Measurements from ENCODE around the gene IL27RA. TPM values are rescaled to one million over a fixed set of nuclear protein-coding genes. Genes with fewer than 3 reads are reported as not detected.

IL27RA gene
- total and polyA plus RNA-seq, 2 of the 4 experiments (the other 2 are of a cell fraction): 2.9 to 5.1 TPM

DNA sequence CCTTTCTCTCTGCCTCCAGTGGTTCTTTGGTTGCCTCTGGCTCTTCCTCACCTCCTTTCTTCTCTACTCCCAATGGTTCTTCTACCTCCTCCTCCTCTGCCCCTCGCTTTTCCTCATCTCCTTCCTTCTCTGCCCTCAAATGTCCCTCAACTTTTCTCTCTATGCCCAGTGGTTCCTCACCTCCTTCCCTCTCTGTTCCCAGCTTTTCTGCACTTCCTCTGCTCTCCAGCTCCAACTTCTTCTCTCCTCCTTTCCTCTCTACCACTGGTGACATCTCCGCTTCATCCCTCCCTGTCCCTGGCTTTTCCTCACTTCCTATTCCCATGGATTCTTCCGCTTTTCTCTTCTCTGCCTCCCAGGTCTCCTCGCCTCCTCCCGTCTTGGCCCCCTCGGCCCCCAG lies 22.5 kb downstream of the IL27RA start:
- no peak for TF ChIP-seq FOS (IDR thresholded peaks at IDR 0.05; ENCODE audit: low read depth, low read length)
- TF ChIP-seq, protein P1, sequence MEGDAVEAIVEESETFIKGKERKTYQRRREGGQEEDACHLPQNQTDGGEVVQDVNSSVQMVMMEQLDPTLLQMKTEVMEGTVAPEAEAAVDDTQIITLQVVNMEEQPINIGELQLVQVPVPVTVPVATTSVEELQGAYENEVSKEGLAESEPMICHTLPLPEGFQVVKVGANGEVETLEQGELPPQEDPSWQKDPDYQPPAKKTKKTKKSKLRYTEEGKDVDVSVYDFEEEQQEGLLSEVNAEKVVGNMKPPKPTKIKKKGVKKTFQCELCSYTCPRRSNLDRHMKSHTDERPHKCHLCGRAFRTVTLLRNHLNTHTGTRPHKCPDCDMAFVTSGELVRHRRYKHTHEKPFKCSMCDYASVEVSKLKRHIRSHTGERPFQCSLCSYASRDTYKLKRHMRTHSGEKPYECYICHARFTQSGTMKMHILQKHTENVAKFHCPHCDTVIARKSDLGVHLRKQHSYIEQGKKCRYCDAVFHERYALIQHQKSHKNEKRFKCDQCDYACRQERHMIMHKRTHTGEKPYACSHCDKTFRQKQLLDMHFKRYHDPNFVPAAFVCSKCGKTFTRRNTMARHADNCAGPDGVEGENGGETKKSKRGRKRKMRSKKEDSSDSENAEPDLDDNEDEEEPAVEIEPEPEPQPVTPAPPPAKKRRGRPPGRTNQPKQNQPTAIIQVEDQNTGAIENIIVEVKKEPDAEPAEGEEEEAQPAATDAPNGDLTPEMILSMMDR (conservative IDR thresholded peaks at IDR 0.05; ENCODE audit: low read depth, low read length): no peak
- no peak for TF ChIP-seq MAZ (IDR thresholded peaks at IDR 0.05; ENCODE audit: borderline replicate concordance, low read depth, low read length)
- TF ChIP-seq, protein P2, sequence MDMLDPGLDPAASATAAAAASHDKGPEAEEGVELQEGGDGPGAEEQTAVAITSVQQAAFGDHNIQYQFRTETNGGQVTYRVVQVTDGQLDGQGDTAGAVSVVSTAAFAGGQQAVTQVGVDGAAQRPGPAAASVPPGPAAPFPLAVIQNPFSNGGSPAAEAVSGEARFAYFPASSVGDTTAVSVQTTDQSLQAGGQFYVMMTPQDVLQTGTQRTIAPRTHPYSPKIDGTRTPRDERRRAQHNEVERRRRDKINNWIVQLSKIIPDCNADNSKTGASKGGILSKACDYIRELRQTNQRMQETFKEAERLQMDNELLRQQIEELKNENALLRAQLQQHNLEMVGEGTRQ (IDR thresholded peaks at IDR 0.05; ENCODE audit: low read depth, low read length): no peak
- TF ChIP-seq MXI1 (IDR thresholded peaks at IDR 0.05; ENCODE audit: borderline replicate concordance, low read depth, low read length): no peak
- no peak for TF ChIP-seq POLR2A (IDR thresholded peaks at IDR 0.05; ENCODE audit: low read depth, low read length)
- TF ChIP-seq NFE2L2 (IDR thresholded peaks at IDR 0.05; ENCODE audit: low read depth, low read length): no peak
- no peak for TF ChIP-seq CEBPB (IDR thresholded peaks at IDR 0.05; ENCODE audit: low read depth, low read length)
- TF ChIP-seq RAD21 (IDR thresholded peaks at IDR 0.05; ENCODE audit: low read length): no peak
- TF ChIP-seq, protein P3, sequence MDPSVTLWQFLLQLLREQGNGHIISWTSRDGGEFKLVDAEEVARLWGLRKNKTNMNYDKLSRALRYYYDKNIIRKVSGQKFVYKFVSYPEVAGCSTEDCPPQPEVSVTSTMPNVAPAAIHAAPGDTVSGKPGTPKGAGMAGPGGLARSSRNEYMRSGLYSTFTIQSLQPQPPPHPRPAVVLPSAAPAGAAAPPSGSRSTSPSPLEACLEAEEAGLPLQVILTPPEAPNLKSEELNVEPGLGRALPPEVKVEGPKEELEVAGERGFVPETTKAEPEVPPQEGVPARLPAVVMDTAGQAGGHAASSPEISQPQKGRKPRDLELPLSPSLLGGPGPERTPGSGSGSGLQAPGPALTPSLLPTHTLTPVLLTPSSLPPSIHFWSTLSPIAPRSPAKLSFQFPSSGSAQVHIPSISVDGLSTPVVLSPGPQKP (IDR thresholded peaks at IDR 0.05; ENCODE audit: borderline replicate concordance, low read depth, low read length): no peak
- TF ChIP-seq CHD1 (IDR thresholded peaks at IDR 0.05; ENCODE audit: low read depth, low read length): no peak
- TF ChIP-seq BHLHE40 (IDR thresholded peaks at IDR 0.05; ENCODE audit: low read depth, low read length): no peak
- no peak for TF ChIP-seq SMC3 (IDR thresholded peaks at IDR 0.05; ENCODE audit: low read depth, low read length)
- TF ChIP-seq MAFK (IDR thresholded peaks at IDR 0.05; ENCODE audit: low read depth, low read length): no peak
- TF ChIP-seq RCOR1 (IDR thresholded peaks at IDR 0.05; ENCODE audit: insufficient replicate concordance, low read length): no peak
- TF ChIP-seq RFX5 (IDR thresholded peaks at IDR 0.05; ENCODE audit: low read depth, low read length): no peak
- no peak overlapping the region for H3K23ac ChIP-seq (ENCODE audit: low read depth, low read length)
- peaks cover 25% of the 10 kb centered on the region for H3K27me3 ChIP-seq (ENCODE audit: control insufficient read depth, insufficient read depth, low read length)
- no peak overlapping the region for H2BK15ac ChIP-seq (ENCODE audit: low read depth, low read length)
- in situ Hi-C loops (cut with MboI; ENCODE audit: low sequenced_read_pairs): no loop called here
- peaks cover 2% of the 10 kb centered on the region; the same call in 1 of the 2 replicates for H3K9me3 ChIP-seq (ENCODE audit: control insufficient read depth, insufficient read depth, low read length)
- H2BK120ac ChIP-seq (ENCODE audit: low read depth, low read length): no peak overlapping the region
- DNase-seq (no peak), ATAC-seq (ENCODE audit: low read depth) (no peak)
- ChIA-PET CTCF (interaction anchor here (0.5 kb wide), 1 partner anchor 254 kb away, joined by 3 read pairs; no protein-coding TSS in a partner anchor), POLR2A (ENCODE audit: unreplicated experiment) (no interaction called here)
- H4K5ac ChIP-seq (ENCODE audit: low read depth, low read length): no peak overlapping the region
- H3K56ac ChIP-seq (ENCODE audit: extremely low read depth, insufficient read depth, low read length): no peak overlapping the region
- H2BK20ac ChIP-seq (ENCODE audit: low read depth, low read length): no peak overlapping the region
- H3K9ac ChIP-seq (ENCODE audit: low read depth, low read length): no peak overlapping the region
- no peak overlapping the region for H3K14ac ChIP-seq (replicated peaks; ENCODE audit: low read depth, low read length)
- H4K20me1 ChIP-seq (ENCODE audit: insufficient read depth, low read length): no peaks in the 10 kb centered on the region
- H4K91ac ChIP-seq (ENCODE audit: insufficient read depth, low read depth, low read length): no peak overlapping the region
- no peaks in the 10 kb centered on the region for H3K36me3 ChIP-seq (ENCODE audit: control insufficient read depth, insufficient read depth, low read length)
- intact Hi-C loops (cut with micrococcal nuclease): no loop called here
- H2BK5ac ChIP-seq (ENCODE audit: low read depth, low read length, poor library complexity, severe bottlenecking): no peak overlapping the region
- H3K4me1 ChIP-seq (ENCODE audit: control insufficient read depth, insufficient read depth, low read length): peaks cover 1% of the 10 kb centered on the region; the same call in 1 of the 2 replicates
- H2AK5ac ChIP-seq (ENCODE audit: low read depth, low read length): no peak overlapping the region
- no peaks in the 10 kb centered on the region for H3K9me1 ChIP-seq (ENCODE audit: insufficient read depth, low read length)
- 70% methylated on average over 6 of the region's 6 CpGs; no CpG with 5 or more reads in 1 of the 2 experiments for WGBS, 2 experiments (ENCODE audit: extremely low coverage in 2 of 2, insufficient read length in 1 of 2)
- H3K4me3 ChIP-seq (ENCODE audit: insufficient read depth, low read depth, low read length): no peak overlapping the region
- no peak overlapping the region for H3K18ac ChIP-seq (ENCODE audit: low read depth, low read length)
- dilution Hi-C loops (cut with HindIII; ENCODE audit: low sequenced_read_pairs, unreplicated experiment): no loop called here
- no peak overlapping the region for H3K4ac ChIP-seq (ENCODE audit: low read depth, low read length)
- H3K79me1 ChIP-seq (ENCODE audit: low read depth in 1 of 2, low read length in 2 of 2): no peaks in the 10 kb centered on the region
- H3K4me2 ChIP-seq (ENCODE audit: low read depth, low read length): no peak overlapping the region
- no peak overlapping the region for H2AK9ac ChIP-seq (replicated peaks; ENCODE audit: low read depth, low read length, poor library complexity)
- no TSS peak for BruUV-seq (replicated peaks)
- no peak overlapping the region for H3K27ac ChIP-seq (ENCODE audit: insufficient read depth, low read length)
- no peak overlapping the region for H2AFZ ChIP-seq (replicated peaks; ENCODE audit: low read length, poor library complexity)
- H4K8ac ChIP-seq (ENCODE audit: low read depth in 2 of 2, low read length in 2 of 2): no peak overlapping the region

Data from IMR-90 (cell line).